ENCODE measurements around the gene TLL2. TPM values are rescaled to one million over a fixed set of nuclear protein-coding genes. Genes with fewer than 3 reads are reported as not detected.

Gene TLL2
- total and polyA plus RNA-seq, 9 of the 15 experiments (the other 6 are each of a cell fraction or from before 2014, with no cell fraction given), result 0.09 TPM; not detected in 8

- peaks cover 0 to 8% of the 10 kb centered on the region in 2 experiments; a peak in 2 of 5 replicates for H3K27me3 ChIP-seq (ENCODE audit: control insufficient read depth in 2 of 2, insufficient read depth in 2 of 2, low read length in 2 of 2)
- TF ChIP-seq MCM2 (IDR thresholded peaks at IDR 0.05; ENCODE audit: low read depth), result no peak
- no peak for TF ChIP-seq ZNF263 (CRISPR knock-in tag; IDR thresholded peaks at IDR 0.05; ENCODE audit: borderline replicate concordance)
- TF ChIP-seq ZNF707 (CRISPR knock-in tag; conservative IDR thresholded peaks at IDR 0.05), result no peak
- TF ChIP-seq, protein P1, sequence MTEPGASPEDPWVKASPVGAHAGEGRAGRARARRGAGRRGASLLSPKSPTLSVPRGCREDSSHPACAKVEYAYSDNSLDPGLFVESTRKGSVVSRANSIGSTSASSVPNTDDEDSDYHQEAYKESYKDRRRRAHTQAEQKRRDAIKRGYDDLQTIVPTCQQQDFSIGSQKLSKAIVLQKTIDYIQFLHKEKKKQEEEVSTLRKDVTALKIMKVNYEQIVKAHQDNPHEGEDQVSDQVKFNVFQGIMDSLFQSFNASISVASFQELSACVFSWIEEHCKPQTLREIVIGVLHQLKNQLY (CRISPR knock-in tag; conservative IDR thresholded peaks at IDR 0.05), result no peak
- TF ChIP-seq ARID2 (IDR thresholded peaks at IDR 0.05), result no peak
- TF ChIP-seq TFE3 (CRISPR knock-in tag; IDR thresholded peaks at IDR 0.05), result no peak
- H2AFZ ChIP-seq (ENCODE audit: low read depth, low read length), result no peak overlapping the region
- ChIA-PET CTCF (ENCODE audit: low intra/inter-chr PET ratio) (no interaction called here), POLR2A (no interaction called here)
- no peaks in the 10 kb centered on the region for H3K9me3 ChIP-seq (replicated peaks; ENCODE audit: control insufficient read depth, insufficient read depth, low read depth, low read length)
- no peak overlapping the region for H3K4me3 ChIP-seq
- H3K36me3 ChIP-seq (ENCODE audit: control insufficient read depth, insufficient read depth, low read length), result no peaks in the 10 kb centered on the region
- DNase-seq (ENCODE audit: extremely low read depth in 1 of 4, low spot score in 3 of 4) (no peak), FAIRE-seq (no peak), ATAC-seq (no peak)
- no peaks in the 10 kb centered on the region for H3K4me1 ChIP-seq (replicated peaks in 1 of 2; ENCODE audit: control insufficient read depth in 2 of 2, insufficient read depth in 2 of 2, low read length in 2 of 2)
- no peak overlapping the region for H3K27ac ChIP-seq (ENCODE audit: extremely low read depth, low read depth, low read length)
- no peak overlapping the region for H3K9ac ChIP-seq (ENCODE audit: insufficient read depth in 1 of 2, low read depth in 2 of 2, low read length in 2 of 2)
- intact Hi-C loops (cut with micrococcal nuclease) (no loop called here), in situ Hi-C loops (cut with MboI) (loop anchor here (10.0 kb wide), 1 partner anchor 310 kb away; no protein-coding TSS in a partner anchor)
- H3K4me2 ChIP-seq (ENCODE audit: insufficient read depth, low read length), result no peak overlapping the region
- H3K9me1 ChIP-seq (ENCODE audit: control insufficient read depth, insufficient read depth, low read length), result no peaks in the 10 kb centered on the region
- WGBS (ENCODE audit: insufficient coverage, low coverage, missing lambda C conversion rate), result 0% methylated on average over 2 of the region's 2 CpGs
- no peaks in the 10 kb centered on the region for H3K79me2 ChIP-seq (ENCODE audit: control insufficient read depth, insufficient read depth, low read length)
- BruUV-seq (replicated peaks), result no TSS peak
- no peaks in the 10 kb centered on the region for H4K20me1 ChIP-seq (replicated peaks; ENCODE audit: control insufficient read depth, insufficient read depth, low read length)
Observed at GRCh38 chr10:96324447-96324846, 189.3 kb downstream of the TLL2 start.

Measured in K562 (cell line).